DOHH2 (cell line): ENCODE measurements around the gene CAMTA1.

Experiments
- H3F3A ChIP-seq: fragments of 200-600 bp; sonication (generic), shearing (Covaris generic); 2 replicates; pipeline ENCODE4 v1.6.0; 2016; ENCODE audit warnings: antibody characterized with exemption, mild to moderate bottlenecking; ENCODE audit not compliant: control insufficient read depth, insufficient read depth
- H3K27ac ChIP-seq: fragments of 200-600 bp; sonication (generic); 2 replicates; pipeline ENCODE4 v1.5.1; 2014; ENCODE audit warnings: low read depth, mild to moderate bottlenecking, low read length, moderate library complexity
- H3K27me3 ChIP-seq: fragments of 200-600 bp; sonication (generic); 2 replicates; pipeline ENCODE4 v1.6.1; 2014; ENCODE audit warnings: mild to moderate bottlenecking, low read length, mixed read lengths; ENCODE audit not compliant: control insufficient read depth
- H3K36me3 ChIP-seq: fragments of 200-600 bp; sonication (generic); 2 replicates; pipeline ENCODE4 v1.6.1; 2014; ENCODE audit warnings: mild to moderate bottlenecking, low read length, moderate library complexity, mixed read lengths; ENCODE audit not compliant: control insufficient read depth
- H3K4me1 ChIP-seq: fragments of 200-600 bp; sonication (generic); 2 replicates; pipeline ENCODE4 v1.6.1; 2014; ENCODE audit warnings: mild to moderate bottlenecking, low read length, mixed read lengths; ENCODE audit not compliant: control insufficient read depth
- H3K4me2 ChIP-seq: fragments of 200-600 bp; sonication (generic); 2 replicates; pipeline ENCODE4 v1.6.0; 2014; ENCODE audit warnings: mild to moderate bottlenecking, low read length, moderate library complexity
- H3K4me3 ChIP-seq: fragments of 200-600 bp; sonication (generic); 2 replicates; pipeline ENCODE4 v1.5.1; 2014; ENCODE audit warnings: mild to moderate bottlenecking, low read length, mixed read lengths
- H3K79me2 ChIP-seq: fragments of 200-600 bp; sonication (generic); 2 replicates; pipeline ENCODE4 v1.6.1; 2014; ENCODE audit warnings: mild to moderate bottlenecking, low read length, mixed read lengths; ENCODE audit not compliant: control insufficient read depth
- H3K9me2 ChIP-seq: fragments of 200-600 bp; sonication (generic); replicated peaks from 2 replicates; pipeline ENCODE4 v1.6.1; 2014; ENCODE audit warnings: mild to moderate bottlenecking, low read length, mixed read lengths; ENCODE audit not compliant: control insufficient read depth
- H3K9me3 ChIP-seq: fragments of 200-600 bp; sonication (generic); 2 replicates; pipeline ENCODE4 v1.6.1; 2014; ENCODE audit warnings: antibody characterized with exemption, low read length, mixed read lengths; ENCODE audit not compliant: control insufficient read depth, insufficient read depth
- H4K20me1 ChIP-seq: fragments of 200-600 bp; sonication (generic); 2 replicates; pipeline ENCODE4 v1.6.0; 2014; ENCODE audit warnings: low read depth, mild to moderate bottlenecking, antibody characterized with exemption, low read length, moderate library complexity; ENCODE audit not compliant: control insufficient read depth, insufficient read depth
- CTCF ChIP-seq: fragments of 200-600 bp; sonication (generic); IDR thresholded peaks from one replicate; pipeline ENCODE4 v1.5.1; 2014; ENCODE audit warnings: antibody characterized with exemption, mild to moderate bottlenecking, low read depth, low read length; ENCODE audit not compliant: poor library complexity, severe bottlenecking
- EZH2phosphoT487 ChIP-seq: fragments of 200-600 bp; sonication (generic); IDR thresholded peaks from 2 replicates; pipeline ENCODE4 v1.6.1; 2017; ENCODE audit warnings: borderline replicate concordance, mild to moderate bottlenecking, antibody characterized with exemption, low read length, moderate library complexity, mixed read lengths

The CAMTA1 gene

GRCh38 chr1:6982860-6983259, 197.6 kb downstream of the CAMTA1 start:
- TF ChIP-seq CTCF (no peak), EZH2phosphoT487 (no peak)
- no peaks in the 10 kb centered on the region for H3K79me2 ChIP-seq
- no peaks in the 10 kb centered on the region for H3K27me3 ChIP-seq
- no peak overlapping the region for H3K4me2 ChIP-seq
- H3K9me3 ChIP-seq: no peaks in the 10 kb centered on the region
- no peaks in the 10 kb centered on the region for H3K9me2 ChIP-seq
- no peaks in the 10 kb centered on the region for H4K20me1 ChIP-seq
- no peaks in the 10 kb centered on the region for H3F3A ChIP-seq
- peaks cover 19% of the 10 kb centered on the region for H3K4me1 ChIP-seq
- H3K36me3 ChIP-seq: no peaks in the 10 kb centered on the region
- no peak overlapping the region for H3K27ac ChIP-seq
- H3K4me3 ChIP-seq: no peak overlapping the region

GRCh38 chr1:6984536-6984935, 199.3 kb downstream of the CAMTA1 start:
- Histone ChIP-seq H3K4me2 (no peak overlapping the region), H4K20me1 (no peaks in the 10 kb centered on the region), H3K27ac (no peak overlapping the region), H3K36me3 (no peaks in the 10 kb centered on the region), H3F3A (no peaks in the 10 kb centered on the region), H3K4me1 (peaks cover 19% of the 10 kb centered on the region), H3K9me3 (no peaks in the 10 kb centered on the region; the same call in 1 of the 2 replicates), H3K79me2 (no peaks in the 10 kb centered on the region), H3K27me3 (peaks cover 4% of the 10 kb centered on the region; the same call in 1 of the 2 replicates), H3K9me2 (no peaks in the 10 kb centered on the region), H3K4me3 (no peak overlapping the region)
- TF ChIP-seq CTCF (no peak), EZH2phosphoT487 (no peak)

GRCh38 chr1:6984986-6985385, 199.7 kb downstream of the CAMTA1 start:
- H3K4me2 ChIP-seq: peak overlapping the region; percentile 38
- H3K9me2 ChIP-seq: no peaks in the 10 kb centered on the region
- no peaks in the 10 kb centered on the region for H3F3A ChIP-seq
- no peaks in the 10 kb centered on the region for H4K20me1 ChIP-seq
- H3K9me3 ChIP-seq: no peaks in the 10 kb centered on the region; the same call in 1 of the 2 replicates
- no peaks in the 10 kb centered on the region for H3K36me3 ChIP-seq
- H3K4me1 ChIP-seq: peaks cover 19% of the 10 kb centered on the region
- H3K27ac ChIP-seq: no peak overlapping the region
- H3K27me3 ChIP-seq: peaks cover 8% of the 10 kb centered on the region
- TF ChIP-seq CTCF (no peak), EZH2phosphoT487 (no peak)
- no peak overlapping the region for H3K4me3 ChIP-seq
- no peaks in the 10 kb centered on the region for H3K79me2 ChIP-seq
